Right hindlimb (tissue), 1 donor: ENCODE data around the gene AIF1.
"Not testable (repeated sequence)": the region's sequence is repeated elsewhere in the genome, so short reads cannot be mapped to it uniquely, and the experiment has no call there.

ENCODE experiments used
- DNase-seq: peaks from one replicate; pipeline ENCODE4 v3.0.0-alpha.2; 2018

AIF1 gene

GRCh38 chr6:31581434-31582229 is 33.4 kb upstream of the AIF1 start:
- DNase-seq, result no peak

GRCh38 chr6:31582230-31582643 is 32.8 kb upstream of the AIF1 start, which contains the start of gene LTB:
TSS of gene LTB (minus strand) at chr6:31582424. CDS start at chr6:31582417, 7 bp downstream.
- no peak for DNase-seq

GRCh38 chr6:31585491-31585890 is 29.5 kb upstream of the AIF1 start:
- DNase-seq, result no peak

- DNase-seq, result no peak
These were observed 29.0 kb upstream of the AIF1 start, which contains the start of gene LST1 for GRCh38 chr6:31586008-31586407. TSS of gene LST1 (plus strand) at chr6:31586277. CDS start at chr6:31587300, 1,023 bp downstream.

DNA sequence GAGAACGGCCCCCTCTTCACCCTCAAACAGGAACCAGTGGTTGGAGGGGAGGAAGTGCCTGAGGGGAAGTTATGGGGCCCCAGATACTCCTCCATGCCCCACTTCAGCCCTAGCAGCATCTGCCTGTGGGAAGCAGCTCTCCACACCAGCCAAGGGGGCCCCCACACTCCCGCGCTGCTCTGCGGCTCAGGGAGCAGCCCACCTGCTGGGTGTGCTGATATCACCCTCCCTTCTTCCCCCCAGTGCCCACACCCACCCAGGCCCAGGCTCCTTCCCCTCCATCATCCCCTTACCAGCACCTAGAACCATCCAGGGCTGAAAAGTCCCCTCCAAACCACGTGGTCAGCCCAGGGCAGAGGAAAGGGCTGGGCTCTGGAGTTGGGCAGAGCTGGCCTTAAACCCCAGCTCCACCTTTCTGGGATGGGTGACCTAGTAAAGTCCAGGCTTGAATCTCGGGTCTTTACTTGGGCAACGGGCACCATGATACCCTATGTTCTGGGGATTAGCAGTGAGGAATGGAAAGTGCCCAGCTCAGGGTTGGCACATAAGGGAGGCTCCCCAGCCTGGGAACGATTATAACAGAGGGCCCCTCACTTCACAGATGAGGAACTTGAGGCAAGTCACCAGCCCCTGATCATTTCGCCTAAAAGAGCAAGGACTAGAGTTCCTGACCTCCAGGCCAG is 28.3 kb upstream of the AIF1 start:
- DNase-seq, result no peak

DNA sequence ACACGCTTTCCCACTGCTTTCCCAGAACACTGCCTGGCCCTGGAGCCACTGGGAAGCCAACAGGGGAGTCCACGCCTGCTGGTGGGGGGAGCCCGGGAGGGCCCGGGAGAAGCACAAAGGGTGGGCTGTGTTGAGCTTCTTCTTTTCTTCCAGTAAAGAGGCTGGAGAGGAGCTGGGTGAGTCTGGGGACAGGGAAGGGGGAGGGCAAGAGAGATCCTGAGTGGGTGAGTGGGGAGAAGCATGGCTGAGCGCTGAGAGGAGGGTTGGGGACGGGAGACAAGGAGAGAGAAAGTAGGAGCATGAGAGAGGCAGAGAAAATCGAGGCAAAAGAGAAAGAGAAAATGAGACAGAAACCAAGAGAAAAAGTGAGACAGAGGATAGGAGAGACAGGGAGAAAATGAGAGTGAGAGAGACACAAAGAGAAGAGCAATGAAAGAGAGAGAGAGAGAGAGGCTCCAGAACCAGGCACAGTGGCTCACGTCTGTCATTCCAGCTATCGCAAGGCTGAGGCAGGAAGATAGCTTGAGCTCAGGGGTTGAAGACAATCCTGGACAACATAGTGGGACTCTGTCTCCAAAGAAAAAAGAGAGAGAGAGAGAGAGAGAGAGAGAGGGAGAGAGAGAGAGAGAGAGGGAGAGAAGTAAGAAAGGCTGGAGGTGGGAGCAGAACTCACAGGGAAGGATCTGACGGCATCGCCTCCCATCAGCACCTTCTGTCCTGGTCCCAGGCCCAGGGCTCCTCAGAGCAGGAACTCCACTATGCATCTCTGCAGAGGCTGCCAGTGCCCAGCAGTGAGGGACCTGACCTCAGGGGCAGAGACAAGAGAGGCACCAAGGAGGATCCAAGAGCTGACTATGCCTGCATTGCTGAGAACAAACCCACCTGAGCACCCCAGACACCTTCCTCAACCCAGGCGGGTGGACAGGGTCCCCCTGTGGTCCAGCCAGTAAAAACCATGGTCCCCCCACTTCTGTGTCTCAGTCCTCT is 26.9 kb upstream of the AIF1 start:
- no peak for DNase-seq

DNA sequence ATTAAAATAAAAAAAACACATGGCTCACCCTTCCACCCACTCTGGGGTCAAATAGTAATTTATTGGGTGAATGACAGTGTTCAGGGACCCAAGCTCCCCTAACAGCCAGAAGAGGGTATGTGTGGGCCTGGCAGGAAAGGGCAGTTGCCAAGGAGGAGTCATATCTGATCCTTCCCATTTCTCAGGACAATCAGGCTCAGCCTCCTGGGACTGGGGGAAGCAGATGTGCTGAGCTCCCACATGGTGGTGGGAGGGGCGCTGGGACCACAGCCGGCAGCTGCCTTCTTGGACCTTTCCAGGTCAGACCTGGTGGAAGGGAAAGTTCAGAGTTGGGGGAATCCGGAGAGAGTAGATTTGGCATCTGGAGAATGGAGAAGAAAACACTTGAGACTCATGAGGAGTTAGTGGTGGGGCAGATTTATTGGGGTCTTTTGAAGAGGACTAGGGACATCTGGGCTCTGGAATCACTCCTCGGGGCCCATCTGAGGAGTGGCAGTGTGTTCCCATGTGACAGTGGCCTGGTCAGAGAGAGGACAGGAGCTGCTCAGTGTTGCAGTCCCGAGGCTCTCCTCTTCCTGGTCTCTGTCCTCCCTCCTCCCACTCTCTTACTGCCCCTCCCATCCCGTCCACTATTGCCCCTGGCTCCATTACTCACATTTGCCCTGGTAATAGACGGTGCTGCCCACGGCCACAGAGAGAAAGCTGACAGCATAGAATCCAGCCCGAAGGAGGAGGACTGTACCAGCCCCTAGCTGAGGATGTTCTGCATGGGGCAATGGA is 26.0 kb upstream of the AIF1 start:
- no peak for DNase-seq

GRCh38 chr6:31590691-31591090 is 24.3 kb upstream of the AIF1 start:
- DNase-seq, result not testable (repeated sequence)

DNA sequence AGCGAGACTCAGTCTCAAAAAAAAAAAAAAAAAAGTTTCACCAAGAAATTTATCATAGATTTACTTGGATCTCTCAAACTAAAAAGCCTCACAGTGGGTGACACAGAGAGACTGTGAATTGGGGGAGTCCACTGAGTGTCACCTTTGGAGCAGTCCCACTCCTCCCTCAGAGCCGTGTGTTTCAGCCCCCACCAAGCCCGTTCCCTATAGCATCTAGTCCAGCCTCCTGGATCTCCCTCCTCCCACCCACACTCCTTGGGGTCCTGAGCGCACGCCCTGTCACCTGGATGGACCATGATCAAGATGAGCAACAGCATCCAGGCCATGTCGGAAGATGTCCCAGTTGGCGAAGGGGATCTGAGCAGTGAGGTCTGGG is 22.6 kb upstream of the AIF1 start:
- DNase-seq, result no peak

- no peak for DNase-seq
These were observed 18.0 kb upstream of the AIF1 start for GRCh38 chr6:31597006-31597405.

- DNase-seq, result no peak
These were observed 7.7 kb upstream of the AIF1 start for GRCh38 chr6:31607317-31607716.

DNA sequence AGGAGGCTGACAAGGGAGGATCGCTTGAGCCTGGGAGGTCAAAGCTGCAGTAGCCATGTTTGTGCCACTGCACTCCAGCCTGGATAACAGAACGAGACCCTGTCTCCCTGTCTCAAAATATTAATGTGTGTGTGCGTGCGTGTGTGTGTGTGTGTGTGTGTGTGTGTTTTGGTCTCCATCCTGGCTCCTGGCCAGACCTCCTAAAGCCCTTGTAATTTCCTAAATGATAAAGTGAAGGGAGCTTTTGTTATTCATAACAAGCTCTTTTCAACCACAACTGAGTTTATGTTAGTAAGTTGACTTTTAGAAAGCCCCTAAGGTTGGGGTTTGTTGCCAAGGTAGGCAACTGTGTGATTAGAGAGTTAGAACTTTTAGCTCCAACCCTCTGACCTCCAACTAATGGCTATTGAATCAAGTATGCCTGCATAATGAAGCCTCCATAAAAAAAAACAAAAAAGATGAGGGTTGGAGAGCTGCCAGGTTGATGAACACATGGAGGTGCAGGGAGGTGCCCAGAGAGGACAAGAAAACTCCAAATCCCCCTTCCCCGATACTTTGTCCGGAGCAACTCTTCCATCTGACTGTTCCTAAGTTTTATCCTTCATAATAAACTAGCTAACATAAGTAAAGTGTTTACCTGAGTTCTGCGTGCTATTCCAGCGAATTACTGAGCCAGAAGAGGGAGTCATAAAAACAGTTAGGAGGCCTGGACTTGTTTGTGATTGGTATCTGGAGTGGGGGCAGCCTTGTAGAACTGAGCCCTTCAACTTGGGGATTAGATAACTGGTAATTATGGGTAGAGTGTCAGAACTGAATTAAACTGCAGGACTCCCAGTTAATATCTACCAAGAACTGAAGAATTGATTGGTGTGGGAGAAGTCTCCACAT is 5.3 kb upstream of the AIF1 start:
- no peak for DNase-seq

GRCh38 chr6:31610968-31611367 is 4.1 kb upstream of the AIF1 start:
- no peak for DNase-seq

GRCh38 chr6:31614075-31614619 is 887 bp upstream of the AIF1 start:
- no peak for DNase-seq

GRCh38 chr6:31615748-31616147 is 714 bp downstream of the AIF1 start:
- no peak for DNase-seq

DNA sequence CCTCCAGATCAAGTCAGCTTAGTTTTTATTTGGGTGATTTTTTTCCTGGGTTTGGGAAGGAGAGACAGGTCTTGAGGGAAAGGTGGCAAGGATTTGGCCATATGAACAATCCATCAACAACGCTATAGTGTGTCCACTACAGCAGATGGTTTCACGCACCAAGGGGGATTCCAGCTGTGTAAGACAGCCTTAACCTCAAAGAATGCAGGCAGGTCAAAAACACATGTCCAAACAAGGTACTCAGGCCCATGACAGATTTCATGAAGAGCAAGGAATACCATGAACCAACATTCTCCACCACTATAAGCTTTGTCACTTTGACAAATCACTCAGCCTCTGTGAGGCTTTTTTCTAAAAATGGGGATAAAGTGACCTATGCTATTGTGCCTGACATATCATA is 2.0 kb downstream of the AIF1 start:
- no peak for DNase-seq

DNA sequence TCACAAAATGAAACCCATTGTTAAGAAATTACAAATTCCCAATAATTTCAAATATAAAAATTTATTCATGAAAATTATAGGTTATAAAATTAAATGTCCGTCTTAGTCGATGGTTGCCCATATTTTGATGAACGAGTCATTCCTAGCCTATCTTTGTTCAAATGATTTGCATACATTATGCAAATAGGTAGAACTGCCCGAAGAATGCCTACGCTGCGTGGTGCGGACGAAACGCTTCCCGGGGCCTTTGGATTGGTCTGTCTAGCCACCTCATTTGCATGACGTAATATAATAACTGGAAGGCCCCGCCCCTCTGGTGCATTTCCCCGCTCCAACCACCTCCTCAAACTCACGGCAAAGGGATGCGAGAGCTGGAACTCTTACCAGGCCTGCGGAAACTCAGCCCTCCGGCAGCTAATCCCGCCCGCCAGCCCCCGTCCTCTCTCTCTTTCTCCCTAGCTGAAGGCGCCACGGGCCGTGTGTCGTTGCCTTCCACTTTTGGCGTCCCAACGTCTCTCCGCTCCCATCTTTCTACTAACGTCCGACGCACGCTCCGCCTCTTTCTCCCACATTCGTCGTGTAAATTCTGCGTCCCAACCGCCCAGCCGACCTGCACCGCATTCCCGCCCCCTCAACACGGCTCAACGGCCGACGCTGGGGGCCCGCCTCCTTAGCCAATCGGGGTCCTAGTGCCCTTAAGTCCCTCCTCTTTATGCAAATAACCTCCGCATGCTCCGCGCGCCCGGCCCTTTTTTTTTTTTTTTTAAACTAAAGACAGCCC is 5.0 kb downstream of the AIF1 start:
- DNase-seq, result peak; percentile 99

GRCh38 chr6:31620586-31621319 is 5.7 kb downstream of the AIF1 start, which contains the start of gene PRRC2A:
TSS of gene PRRC2A (plus strand) at chr6:31620715. CDS start at chr6:31622790, 2,075 bp downstream.
- DNase-seq, result no peak

- DNase-seq, result peak; percentile 17
These were observed 6.4 kb downstream of the AIF1 start for GRCh38 chr6:31621320-31621939.
